Measurements from ENCODE around the gene CCDC69. TPM values are rescaled to one million over a fixed set of nuclear protein-coding genes. Genes with fewer than 3 reads are reported as not detected.

The CCDC69 gene
- total RNA-seq, 4 donors from 2014 or later = 189 to 307 (median 243) TPM

- TF ChIP-seq CTCF (IDR thresholded peaks at IDR 0.05; ENCODE audit: low read depth) = no peak
Observed at GRCh38 chr5:151156507-151157420, 67.1 kb downstream of the CCDC69 start.

- TF ChIP-seq CTCF (IDR thresholded peaks at IDR 0.05; ENCODE audit: low read depth) = no peak
Observed at GRCh38 chr5:151155775-151156506, 68.0 kb downstream of the CCDC69 start.

- TF ChIP-seq CTCF (IDR thresholded peaks at IDR 0.05; ENCODE audit: low read depth) = no peak
Observed at GRCh38 chr5:151154931-151155774, 68.7 kb downstream of the CCDC69 start.

GRCh38 chr5:151153766-151154272 is 70.1 kb downstream of the CCDC69 start:
- no peak for TF ChIP-seq CTCF (IDR thresholded peaks at IDR 0.05; ENCODE audit: low read depth)

GRCh38 chr5:151153300-151153699 is 70.6 kb downstream of the CCDC69 start:
- no peak for TF ChIP-seq CTCF (IDR thresholded peaks at IDR 0.05; ENCODE audit: low read depth)

GRCh38 chr5:151151793-151152192 is 72.1 kb downstream of the CCDC69 start:
- no peak for TF ChIP-seq CTCF (IDR thresholded peaks at IDR 0.05; ENCODE audit: low read depth)

All from subcutaneous adipose tissue (tissue), 4 donors.